Activated naive CD8-positive, alpha-beta T cell treated with anti-CD3 and anti-CD28 coated beads, Interleukin-2, amount 50 U/mL, for 16 hours (primary cell): ENCODE data around the gene PNO1.
"Not testable (repeated sequence)": the region's sequence is repeated elsewhere in the genome, so short reads cannot be mapped to it uniquely, and the experiment has no call there.

ENCODE experiments used
- DNase-seq: peaks from one replicate; pipeline ENCODE4 v3.0.0-alpha.2; 2020; ENCODE audit warnings: low read depth, low spot score

PNO1 gene

DNA sequence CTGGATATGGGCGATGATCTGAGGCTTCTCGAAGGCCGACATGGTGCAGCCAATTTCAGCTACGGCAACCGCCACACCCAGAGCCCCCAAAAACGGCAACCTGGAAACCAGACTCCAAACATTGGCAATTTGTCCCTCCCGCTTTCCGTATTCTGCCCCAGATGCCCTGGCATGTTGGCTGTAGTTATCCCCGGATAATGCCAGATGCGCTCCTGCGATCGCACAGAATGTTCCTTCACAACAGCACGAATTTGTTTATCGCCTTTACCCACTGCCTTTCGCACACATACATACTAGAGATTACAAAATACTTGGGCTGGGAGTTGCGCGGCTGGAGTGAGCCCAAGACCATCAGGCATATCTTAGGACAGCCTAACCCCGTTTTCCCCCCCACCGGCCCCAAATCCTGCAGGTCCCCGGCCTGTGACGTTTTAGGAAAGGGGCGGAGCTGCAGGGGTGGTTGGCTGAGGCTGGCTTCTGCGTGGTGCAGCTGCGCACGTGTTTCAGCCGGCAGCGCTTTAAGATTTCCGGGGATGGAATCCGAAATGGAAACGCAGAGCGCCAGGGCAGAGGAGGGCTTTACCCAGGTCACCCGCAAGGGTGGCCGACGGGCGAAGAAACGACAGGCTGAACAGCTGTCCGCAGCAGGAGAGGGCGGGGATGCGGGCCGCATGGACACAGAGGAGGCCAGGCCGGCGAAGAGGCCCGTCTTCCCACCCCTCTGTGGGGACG, at the start of gene PNO1:
Gene PNO1 (plus strand): TSS at position 487 of the 732 bp plus-strand sequence. CDS start 47 bp downstream, at position 534.
- DNase-seq = peak; percentile 94

DNA sequence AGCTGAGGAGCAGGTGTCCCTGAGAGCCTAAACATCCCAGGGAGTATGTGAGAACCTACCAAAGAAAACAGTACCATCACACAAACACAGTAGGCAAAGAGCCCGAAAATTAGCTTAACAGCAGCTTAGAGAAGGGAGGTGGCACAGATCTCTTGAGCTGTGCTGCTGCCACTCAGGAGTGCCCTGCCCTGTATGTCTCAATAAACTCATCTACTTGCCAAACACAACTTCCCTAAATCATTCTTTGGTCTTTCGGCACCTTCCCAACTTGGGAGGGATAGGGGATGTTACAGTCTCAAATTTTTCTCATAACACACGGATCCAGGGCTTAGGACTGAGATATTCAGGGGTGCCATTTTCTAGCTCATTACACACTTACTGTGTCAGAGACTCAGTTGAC, 49.6 kb upstream of the PNO1 start:
- DNase-seq = no peak

DNA sequence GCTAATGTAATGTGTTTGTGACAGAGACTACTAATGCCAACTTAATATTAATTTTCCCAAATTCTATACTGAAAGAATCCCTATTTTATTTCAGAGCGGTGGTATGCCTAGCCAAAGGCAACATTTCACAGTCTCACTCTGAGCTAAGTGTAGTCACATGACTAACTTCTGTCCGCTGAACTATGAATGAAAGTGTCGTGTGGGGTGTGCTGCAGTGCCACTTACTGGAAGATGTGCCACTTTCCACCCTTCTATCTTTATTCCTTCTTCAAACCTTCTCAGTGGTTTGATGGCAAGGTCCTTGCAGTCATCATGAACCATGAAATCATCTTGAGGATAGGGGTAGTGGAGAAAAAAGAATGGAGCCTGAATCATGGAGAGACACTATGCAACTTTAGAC, 47.6 kb upstream of the PNO1 start:
- DNase-seq = no peak

DNA sequence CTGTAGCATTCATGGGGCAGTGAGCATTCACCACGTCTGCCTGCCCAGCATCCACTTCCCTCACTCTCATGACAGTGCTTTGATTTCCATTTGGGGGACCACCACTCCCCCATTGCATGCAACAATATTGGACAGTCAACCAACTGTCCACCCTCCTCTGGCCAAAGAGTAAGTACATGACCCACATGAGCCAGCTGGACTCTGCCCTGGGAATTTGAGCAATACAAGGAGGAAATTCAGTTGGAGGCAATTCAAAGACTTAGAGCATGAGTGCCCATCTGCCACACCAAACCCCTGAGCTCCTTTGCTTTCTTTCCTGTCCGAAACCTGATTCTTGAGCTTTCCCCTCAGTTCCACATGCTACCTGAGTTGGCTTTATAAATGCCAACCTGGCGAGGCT, 41.7 kb upstream of the PNO1 start:
- DNase-seq = no peak

DNA sequence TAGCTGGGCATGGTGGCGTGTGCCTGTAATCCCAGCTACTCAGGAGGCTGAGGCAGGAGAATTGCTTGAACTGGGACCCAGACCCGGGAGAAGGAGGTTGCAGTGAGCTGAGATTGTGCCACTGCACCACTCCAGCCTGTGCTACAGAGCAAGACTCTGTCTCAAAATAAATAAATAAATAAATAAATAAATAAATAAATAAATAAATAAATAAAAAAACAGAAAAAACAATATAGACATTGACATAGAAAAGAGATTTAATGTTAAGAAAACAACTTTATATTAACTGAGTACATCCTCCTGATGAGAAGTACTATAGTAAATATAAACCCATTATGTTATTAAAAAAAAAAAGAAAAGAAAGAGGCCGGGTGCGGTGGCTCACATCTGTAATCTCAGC, 39.8 kb upstream of the PNO1 start:
- not testable (repeated sequence) for DNase-seq

DNA sequence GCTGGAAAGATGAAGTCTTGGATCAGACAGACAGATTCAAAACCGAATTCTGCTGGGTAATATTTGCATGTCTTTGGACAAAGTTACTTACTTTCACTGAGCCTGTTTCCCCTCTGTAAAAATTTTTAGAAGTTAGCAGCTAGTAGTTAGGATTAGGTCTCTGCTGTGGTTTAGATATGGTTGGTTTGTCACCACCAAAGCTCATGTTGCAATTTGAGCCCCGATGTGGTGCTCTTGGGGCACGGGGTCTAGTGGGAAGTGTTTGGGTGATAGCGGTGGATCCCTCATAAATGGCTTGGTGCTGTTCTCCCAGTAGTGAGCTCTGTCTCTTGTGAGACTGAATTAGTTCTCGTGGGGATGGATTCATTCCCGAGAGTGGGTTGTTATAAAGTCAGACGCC, 38.9 kb upstream of the PNO1 start:
- DNase-seq = no peak

DNA sequence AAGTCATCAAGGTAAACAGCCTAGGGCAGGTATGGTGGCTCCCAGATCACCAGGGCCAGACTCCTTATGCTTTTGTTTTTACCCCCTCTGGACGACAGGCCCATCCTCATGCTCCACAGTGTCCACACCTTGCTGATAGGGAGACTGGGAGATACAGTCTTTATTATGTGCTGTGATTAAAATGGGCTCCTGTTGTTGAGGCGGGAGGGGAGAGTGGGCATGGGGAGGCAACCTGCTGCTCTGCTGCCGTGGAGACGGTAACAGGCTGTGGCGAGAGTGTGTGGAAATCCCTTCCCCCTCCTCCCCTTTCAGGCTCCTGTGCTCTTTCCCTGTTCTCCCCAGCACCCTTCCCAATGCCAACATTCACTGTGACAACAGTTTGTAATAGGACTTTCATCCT, 38.2 kb upstream of the PNO1 start:
- no peak for DNase-seq

DNA sequence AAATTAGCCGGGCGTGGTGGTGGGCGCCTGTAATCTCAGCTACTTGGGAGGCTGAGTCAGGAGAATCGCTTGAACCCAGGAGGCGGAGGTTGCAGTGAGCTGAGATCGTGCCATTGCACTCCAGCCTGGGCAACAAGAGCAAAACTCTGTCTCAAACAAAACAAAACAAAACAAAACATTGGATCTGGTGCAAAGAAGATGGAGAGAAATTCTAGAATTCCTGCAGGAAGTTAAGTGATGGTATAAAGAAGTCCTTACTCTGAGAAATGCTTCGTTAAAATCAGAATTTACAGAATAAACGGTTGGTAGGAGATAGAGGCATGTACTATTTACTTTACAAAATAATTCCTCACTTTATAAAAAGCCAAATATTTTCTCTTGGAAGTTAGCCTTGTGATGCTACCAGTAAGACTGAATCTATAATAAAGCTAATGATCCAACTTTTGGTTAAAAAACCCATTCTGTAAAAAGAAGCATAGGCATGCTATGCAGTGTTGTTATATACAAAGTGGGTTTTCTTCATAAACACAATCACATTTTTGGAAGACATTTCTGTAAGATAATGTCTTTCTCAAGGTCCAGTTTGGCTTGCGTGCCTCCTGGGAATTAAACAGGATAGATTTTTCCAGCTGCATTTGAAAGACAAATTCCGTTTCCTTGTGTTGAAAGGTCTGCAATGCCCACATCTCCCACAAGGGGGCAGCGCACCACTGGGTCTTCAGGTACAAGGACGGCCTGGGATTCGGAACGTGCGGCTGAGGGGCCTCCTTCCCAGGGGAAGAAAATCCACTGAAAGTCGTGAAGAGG, 35.6 kb upstream of the PNO1 start:
- DNase-seq = peak; percentile 43

DNA sequence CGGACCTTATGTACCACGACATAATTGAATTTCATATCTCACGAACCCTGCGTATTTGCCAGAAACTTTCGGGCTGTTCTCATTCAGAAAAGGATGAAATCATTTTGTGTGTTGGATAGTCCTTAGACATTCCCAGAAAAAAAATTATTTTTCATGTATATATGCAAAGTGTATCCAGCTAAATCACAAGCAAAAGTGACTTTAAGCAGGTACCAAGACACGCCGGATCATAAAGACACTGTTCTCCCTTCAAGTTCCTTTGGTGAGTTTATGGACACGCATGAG, 35.1 kb upstream of the PNO1 start:
- no peak for DNase-seq

DNA sequence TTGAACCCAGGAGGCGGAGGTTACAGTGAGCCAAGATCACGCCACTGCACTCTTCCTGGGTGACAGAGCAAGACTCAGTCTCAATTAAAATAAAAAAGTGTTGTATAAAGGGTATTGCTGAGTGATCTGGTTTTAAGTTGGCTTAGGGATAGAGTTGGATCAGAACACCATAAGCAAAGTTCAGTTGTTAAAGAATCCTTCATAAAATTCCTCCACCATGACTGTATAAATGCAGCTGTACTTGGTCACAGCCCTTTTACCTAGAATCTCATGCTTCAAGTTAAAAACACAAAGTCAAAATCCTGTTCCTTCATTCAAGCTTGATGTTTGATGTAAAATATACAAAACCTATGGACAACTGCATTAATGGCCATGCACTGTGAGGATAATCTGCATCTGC, 33.4 kb upstream of the PNO1 start:
- no peak for DNase-seq

DNA sequence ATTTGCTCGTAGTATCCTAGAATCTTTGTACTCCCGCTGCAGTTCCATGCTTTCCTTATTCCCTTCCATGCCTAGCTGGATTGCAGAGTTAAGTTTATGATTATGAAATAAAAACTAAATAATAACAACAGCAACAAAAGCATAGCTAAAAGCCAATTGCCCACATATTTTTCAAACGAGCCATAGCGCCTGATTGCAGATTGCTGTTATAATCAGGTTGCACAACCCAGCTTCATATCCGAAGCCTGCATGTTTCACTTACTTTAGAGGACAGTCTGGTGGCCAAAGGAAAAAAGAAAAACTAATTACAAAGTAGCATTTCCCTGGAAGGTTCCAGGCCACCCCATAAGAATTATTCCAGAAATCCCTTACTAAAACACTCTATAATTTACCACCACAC, 31.9 kb upstream of the PNO1 start:
- DNase-seq = no peak

DNA sequence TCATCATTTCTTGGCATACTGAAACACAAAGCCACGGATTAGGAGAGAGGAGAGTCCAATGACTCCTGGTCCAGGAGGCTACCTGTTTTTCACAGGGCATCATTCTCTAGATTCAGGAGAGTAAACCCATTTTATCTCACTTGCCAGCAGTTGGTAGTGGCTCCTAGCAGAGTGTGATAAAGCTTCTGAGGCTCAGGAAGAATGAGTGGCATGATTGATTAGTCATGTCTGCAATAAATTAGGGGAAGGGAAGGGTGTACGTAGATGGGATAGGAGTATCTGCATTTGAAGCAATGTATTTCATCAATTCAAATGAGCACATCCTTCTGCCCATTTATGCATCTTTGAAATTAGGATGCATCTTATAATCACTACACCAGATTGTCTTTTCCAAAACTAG, 31.1 kb upstream of the PNO1 start:
- DNase-seq = no peak

DNA sequence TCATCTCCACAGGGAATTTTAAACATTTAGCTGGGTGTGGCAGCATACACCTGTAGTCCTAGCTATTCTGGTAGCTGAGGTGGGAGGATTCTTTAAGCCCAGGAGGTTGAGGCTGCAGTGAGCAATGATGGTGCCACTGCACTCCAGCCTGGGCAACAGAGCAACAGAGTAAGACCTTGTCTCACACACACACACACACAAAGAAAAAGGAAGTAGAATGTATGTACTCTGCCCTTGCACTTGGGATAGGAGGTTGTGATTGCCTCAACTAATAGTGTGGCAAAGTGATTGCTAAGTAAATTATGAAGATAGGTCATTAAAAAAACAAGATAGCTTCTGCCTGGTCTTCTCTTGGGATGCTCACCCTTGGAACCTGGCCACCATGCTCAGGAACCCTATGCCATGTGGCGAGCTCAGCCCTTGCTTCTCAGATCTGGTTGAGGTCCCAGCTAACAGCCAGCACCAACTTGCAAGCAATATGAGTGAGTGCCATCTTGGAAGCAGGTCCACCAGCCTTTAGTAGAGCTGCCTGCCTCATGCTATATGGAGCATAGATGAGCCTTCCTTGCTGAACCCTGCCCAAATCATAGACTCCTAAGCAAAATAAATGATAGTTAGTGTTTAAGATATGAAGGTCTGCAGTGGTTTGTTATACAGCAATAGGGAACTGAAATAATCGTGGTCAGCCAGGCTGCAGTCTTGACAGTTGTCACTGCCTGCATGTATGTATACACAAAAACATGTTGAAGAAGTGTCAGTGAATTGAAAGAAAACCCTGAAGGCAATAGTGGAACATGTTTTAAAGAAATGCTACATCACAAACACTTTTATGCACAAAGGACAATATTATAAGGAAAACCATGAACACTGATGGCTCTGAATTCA, 30.1 kb upstream of the PNO1 start:
- DNase-seq = no peak

DNA sequence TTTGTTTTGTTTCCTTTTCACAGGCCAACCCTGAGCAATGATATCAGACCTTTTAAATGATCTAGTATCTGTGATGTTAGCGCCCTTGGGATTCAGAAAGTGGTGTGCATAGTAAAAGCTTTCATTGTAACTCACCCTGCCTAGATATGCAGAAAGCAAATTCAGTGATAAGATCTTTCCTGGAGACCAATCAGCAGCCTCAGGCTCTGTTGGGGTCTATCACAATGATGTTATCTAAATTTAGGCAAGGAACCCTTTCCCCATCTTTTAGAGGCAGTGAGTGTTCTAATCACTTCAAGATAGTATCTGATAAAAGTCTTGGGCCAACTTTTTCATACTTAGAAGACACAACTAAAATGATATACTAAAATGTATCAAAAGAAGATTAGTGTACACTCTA, 23.6 kb upstream of the PNO1 start:
- no peak for DNase-seq

DNA sequence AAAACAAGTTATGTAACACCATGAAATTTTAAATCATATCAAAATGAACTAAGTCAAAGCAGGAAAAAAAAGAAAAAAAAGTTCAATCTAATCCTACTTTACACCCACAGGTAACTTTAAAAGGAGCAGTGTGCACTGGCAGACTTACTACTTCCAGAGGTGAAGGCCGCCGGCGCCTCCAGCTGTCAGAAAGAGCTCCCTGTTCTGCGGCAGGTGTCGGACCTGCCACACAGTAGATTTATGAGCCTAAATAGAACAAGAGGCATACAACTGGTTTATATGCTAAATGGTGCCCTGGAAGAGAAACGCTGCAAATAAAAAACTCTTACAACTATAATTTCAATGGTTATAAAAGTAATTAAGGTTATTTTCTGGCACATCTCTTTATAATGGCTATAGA, 23.1 kb upstream of the PNO1 start:
- DNase-seq = no peak

DNA sequence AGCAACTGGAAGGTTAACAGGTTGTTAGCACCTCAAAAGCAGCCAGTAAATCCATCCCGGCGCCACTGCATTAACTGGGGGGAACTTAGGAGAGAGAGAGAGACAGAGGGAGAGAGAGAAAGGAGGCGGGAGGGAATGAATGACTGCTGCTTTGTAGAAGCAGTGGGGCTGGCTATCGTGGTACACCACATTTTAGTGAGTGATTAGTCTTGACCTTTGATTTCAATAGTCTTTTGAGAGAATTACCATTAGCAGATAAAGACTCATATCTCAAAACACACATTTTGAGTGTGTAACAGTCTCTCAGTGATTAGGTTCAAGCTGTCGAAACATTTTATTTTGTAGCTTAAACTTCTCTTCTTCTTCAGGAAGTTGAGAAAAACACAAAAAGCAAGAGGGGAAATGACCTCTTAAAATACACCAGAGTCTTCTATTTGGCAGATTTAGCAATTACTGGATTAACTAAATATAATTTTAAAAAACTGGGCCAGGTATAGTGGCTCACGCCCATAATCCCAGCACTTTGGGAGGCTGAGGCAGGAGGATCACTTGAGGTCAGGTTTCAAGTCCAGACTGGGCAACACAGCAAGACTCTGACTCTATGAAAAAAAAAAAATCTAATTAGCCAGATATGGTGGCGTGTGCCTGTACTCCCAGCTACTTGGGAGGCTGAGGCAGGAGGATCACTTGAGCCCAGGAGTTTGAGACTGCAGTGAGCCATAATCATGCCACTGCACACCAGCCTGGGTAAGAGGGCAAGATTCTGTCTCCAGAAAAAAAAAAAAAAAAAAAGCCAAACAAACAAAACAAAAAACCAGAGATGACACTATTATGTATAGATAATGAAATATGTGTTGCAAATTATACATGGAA, 22.0 kb upstream of the PNO1 start:
- DNase-seq = no peak

DNA sequence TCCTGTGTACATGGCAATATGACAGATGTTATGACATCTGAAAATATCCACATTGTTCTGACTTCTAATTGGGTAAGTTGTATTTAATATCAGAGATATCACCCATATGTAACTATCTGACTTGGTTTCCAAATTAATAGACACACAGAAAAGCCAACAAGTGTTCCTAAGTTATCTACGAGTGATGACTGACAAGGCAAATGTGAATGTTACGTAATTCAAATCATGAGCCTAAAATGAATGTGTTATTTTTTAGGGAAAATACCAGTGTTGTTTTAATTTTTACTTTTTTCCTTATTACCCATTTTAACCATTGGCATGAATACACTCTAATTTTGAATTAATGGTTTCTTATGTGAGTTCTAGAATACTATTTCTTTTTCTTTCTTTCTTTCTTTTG, 15.8 kb upstream of the PNO1 start:
- no peak for DNase-seq

DNA sequence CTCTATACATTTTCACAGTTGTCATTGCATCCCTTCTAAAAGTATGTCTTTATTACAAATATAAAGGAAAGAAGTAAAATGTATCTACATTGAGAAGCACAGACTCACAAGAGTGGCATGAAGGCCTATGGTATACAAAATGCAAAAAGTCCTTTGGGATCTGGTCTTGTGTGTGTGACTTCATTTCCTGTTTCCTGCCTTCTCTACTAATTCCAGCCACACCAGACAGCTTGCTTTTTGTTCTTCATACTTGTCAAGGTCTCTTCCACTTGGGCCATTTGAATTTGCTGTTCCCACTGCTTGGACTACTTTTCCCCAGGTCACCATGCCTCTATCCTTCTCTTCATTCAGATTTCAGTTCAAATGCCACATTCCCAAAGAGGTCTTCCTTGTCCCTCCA, 6.7 kb upstream of the PNO1 start:
- DNase-seq = no peak

DNA sequence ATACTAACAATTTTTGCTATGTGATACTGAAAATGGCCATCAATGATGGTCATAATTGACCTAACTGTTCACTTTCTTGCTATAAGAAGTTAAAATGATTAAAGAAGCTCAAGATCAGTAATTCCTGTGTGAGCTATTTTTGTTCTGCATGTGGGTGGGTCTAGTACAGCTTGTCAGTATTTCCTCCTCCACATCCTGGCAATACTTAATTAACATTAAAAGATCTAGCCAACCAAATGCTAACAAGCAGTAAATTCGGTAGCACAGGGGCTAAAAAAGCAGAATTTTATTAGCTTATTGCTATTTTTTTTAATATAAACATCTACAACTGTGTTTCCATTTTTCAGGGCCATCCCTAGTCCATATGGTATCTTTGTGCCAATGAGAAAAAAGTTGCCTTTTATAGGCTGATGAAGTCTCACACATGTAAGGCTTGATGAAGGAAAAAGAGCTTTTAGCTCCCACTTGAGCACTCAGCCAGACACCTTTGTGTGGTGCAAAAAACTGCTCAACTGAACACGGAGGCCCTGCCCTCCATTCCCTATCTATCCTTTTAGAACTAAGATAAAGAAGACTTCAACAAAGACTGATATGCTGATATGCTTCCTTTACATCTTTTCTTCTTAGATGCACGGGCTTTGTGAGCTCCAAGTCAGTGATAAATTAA, 4.9 kb upstream of the PNO1 start:
- no peak for DNase-seq

DNA sequence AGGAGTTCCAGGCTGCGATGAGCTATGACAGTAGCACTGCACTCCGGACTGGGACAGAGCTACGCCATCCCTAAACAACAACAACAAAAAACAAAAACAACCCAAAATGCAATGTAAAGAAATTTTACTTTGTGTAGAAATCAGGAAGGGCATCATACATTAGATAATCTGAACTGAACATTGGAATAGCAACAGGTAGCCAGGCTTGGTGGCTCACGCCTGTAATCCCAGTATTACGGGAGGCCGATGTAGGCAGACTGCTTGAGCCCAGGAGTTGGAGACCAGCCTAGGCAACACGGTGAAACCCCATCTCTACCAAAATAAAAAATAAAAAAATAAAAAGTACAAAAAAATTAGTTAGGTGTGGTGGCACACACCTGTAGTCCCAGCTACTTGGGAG, 2.1 kb upstream of the PNO1 start:
- no peak for DNase-seq

DNA sequence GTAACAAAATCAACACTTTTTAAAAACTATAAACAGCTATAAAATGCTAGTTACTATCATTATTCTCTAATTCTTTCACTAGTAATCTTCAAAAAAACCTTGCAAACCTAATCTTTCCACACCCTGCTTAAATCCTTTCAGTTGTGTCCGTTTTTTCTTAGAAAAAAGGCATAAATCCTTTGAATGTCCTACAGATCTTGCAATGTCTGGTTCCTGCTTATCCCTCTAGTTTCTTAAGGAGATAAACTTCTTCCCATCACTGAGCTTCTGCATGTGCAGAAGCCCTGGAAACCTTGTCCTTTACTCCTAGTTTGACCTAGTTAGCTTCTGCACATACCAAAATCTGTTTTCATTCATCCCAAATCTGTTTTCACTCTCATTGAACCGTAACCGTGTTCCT, 1.3 kb upstream of the PNO1 start:
- DNase-seq = no peak
